Activated CD4-positive, alpha-beta T cell treated with anti-CD3 and anti-CD28 coated beads for 1 hour (primary cell): ENCODE data around the gene ABCC1.
"Not testable (repeated sequence)": the region's sequence is repeated elsewhere in the genome, so short reads cannot be mapped to it uniquely, and the experiment has no call there.

Experiments
- DNase-seq: peaks from one replicate; pipeline ENCODE4 v3.0.0-alpha.2; 2020

The ABCC1 gene

GRCh38 chr16:16166949-16167348, 217.5 kb downstream of the ABCC1 start:
- DNase-seq: no peak

DNA sequence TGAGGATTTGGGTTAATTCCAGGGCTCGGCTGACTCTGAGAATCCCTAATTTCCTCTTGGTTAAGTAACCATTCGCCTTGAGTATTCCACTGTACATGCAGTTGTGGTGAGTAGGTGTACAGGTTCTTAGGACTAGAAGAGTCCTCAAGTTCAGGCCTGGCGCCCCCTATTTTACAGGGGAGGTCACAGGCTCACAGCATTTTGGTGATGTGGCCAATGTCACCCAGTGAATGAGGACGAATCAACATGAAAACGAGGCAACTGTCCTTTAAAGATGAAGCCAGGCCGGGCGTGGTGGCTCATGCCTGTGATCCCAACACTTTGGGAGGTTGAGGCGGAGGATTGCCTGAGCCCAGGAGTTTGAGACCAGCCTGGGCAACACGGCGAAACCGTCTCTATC, 218.5 kb downstream of the ABCC1 start:
- no peak for DNase-seq

GRCh38 chr16:16168431-16168830, 219.0 kb downstream of the ABCC1 start:
- DNase-seq: no peak

GRCh38 chr16:16169615-16170014, 220.2 kb downstream of the ABCC1 start:
- DNase-seq: no peak

- DNase-seq: no peak
These were observed 222.0 kb downstream of the ABCC1 start for GRCh38 chr16:16171332-16171919.

- no peak for DNase-seq
These were observed 223.6 kb downstream of the ABCC1 start for GRCh38 chr16:16172991-16173390.

DNA sequence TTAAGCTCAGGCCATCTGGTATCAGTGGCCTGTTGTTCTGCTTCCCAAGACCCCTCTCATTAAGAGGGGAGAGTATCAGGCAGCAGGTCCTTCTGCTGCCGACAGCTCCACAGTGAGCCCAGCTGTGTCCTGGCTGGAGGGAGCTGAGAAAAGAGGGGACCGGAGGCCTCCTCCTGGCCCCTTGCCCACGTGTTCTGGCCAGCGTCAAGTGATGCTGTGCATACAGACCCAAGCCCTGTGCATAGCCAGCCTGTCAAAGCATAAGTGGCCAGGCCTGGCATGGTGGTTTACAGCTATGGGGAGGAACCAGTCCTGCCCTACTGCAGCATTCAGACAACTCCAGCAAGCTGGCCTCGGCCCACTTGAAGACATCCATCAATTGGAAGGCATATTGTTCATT, 225.9 kb downstream of the ABCC1 start:
- DNase-seq: no peak

- no peak for DNase-seq
These were observed 226.9 kb downstream of the ABCC1 start for GRCh38 chr16:16176328-16176727.

DNA sequence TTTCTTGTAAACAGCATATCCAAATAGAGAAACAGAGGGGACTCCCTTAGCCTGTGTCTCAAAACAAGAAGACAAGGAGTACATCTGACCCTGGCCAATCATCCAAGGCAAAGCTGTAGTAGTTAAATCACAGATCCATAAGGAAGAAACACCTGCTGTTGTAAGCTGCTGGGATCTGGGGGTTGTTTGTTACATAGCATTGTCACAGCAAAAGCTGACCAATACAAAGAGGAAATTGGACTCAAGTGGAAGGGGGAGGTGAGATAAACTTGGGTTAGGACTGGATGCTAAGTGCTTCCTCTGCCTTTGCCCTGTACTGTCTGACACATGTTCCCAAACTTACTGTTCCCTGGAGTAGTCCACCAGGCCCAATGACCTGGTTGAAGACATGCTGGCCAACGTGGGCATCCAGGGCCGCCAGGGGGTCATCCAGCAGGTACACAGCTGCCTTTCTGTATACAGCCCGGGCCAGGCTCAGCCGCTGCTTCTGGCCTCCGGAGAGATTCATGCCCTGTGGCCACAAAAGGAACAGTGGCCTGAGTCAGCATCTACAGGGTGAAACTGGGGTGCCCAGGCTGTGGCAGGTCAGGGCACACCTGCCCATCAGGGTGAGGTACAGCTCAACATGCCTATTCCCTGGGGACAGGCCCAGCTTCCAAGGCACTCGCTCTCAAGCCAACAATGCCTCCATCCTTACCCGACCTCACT, 229.2 kb downstream of the ABCC1 start:
- DNase-seq: no peak

- DNase-seq: not testable (repeated sequence)
These were observed 232.3 kb downstream of the ABCC1 start for GRCh38 chr16:16181748-16182147.

GRCh38 chr16:16182918-16183317, 233.5 kb downstream of the ABCC1 start:
- no peak for DNase-seq

DNA sequence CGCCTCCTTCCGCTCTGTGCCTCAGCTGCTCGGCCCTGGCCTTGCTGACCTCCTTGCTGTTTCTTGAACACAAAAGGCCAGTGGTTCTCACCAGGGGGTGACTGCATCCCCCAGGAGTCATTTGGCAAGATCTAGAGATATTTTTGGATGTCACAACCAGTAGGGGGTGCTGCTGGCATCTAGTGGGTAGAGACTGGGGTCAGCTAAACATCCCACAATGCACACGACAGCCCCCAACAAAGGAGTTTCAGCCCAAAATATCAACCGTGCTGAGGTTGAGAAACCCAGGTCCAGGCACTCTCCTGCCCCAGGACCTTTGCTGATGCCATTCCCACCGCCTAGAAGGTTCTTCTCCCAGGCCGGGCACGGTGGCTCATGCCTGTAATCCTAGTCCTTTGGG, 234.1 kb downstream of the ABCC1 start:
- no peak for DNase-seq

DNA sequence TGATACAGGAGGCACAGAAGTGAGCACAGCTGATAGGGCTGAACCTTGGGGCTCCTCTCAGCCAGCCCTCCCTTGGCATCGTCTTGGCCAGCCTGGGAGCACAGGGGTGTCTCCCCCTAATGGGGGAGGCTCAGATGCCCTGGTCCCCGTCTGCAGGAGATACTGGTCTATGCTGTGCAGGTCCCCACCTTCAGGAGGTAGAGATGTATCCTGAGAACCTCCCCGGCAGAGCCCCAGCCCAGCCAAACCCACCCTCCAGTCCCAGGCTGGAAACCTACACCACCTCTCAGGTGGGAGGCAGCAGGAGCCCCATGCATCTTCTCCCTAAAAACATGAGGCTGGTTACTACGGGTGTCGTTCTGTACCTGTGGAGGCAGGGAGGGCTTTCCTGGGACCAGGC, 235.2 kb downstream of the ABCC1 start:
- no peak for DNase-seq

DNA sequence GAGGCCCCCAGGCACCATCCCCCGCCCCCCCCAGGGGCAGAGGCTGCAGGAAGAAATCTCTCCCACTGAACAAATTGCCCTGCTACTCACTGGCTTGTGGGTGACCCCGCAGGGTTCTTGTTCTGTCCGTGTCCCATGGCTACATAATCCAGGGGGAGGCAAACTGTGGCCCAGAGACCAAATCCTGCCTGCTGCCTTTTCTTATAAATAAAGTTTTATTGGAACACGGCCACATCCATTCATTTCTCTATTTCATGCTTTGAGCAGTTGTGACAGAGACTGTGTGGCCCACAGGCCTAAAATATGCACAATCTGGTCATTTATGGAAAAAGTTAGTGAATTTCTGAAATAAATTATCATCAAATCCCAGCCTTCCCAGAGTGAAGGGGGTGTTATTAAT, 235.7 kb downstream of the ABCC1 start:
- DNase-seq: no peak

DNA sequence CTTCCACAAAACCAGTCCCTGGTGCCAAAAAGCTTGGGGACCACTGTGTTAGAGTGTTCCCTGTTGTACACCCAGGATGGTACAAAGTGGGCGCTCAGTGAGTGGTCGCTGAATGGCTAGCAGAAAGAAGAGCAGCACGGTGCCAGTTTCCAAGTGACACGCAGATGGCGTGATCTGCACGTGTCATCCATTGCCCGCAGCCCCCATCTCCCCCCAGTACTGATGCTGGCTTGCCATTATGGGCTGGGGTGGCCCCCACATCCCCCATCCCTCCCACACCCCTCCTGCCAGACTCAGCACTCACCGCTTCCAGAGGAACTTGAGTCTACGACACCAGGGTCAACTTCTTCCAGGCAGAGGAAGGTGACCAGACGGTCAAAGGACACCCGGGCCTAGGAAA, 237.4 kb downstream of the ABCC1 start:
- DNase-seq: no peak

DNA sequence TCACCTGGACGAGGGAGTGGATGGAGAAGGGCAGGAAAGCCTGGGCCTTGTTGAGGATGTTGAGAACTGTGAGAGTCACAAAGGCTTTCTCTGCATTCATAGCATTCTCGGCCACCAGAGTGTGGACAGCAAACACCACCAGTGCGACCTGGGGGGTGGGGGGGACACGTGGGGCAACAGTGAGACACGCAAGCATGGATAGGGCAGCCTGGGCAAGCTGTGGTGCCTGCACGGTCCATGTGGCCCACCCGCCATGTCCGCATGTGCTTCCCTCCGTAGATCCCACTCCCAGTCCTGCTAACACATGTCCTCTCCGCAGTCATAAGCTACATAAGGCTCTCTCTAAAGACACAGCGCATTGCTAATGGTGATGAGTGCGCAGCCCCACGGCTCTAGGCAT, 239.4 kb downstream of the ABCC1 start:
- DNase-seq: no peak

- no peak for DNase-seq
These were observed 240.4 kb downstream of the ABCC1 start for GRCh38 chr16:16189842-16190241.

DNA sequence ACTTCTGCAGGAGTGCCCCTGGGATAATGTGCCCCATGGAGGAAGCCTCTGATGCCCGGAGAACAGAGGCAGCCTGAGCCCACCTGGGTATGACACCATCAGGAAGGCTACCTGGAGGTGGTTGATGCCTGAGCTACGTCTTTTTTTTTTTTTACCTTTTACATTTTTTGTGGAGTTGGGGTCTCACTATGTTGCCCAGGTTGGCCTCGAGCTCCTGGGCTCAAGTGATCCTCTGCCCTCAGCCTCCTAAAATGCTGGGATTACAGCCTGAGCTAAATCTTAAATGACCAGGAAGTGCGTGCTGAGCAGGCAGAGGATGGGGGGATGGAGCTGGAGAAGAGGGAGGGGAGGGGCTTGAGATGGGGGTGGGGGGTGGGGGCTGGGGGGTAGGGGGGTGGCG, 241.1 kb downstream of the ABCC1 start:
- DNase-seq: no peak

DNA sequence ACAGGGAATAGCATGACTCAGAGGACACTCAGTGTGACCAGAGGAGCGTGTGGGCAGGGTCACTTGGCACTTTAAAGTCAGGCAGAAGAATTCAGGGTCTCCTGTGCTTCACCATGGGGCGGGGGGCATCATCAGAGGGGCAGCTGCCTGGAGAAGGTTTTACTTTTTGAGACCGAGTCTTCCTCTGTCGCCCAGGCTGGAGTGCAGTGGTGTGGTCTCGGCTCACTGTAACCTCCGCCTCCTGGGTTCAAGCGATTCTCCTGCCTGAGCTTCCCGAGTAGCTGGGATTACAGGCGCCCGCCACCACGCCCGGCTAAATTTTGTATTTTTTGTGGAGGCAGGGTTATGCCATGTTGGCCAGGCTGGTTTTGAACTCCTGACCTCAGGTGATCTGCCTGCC, 241.6 kb downstream of the ABCC1 start:
- DNase-seq: not testable (repeated sequence)

- DNase-seq: no peak
These were observed 242.2 kb downstream of the ABCC1 start for GRCh38 chr16:16191493-16192167.
